GM23338 (cell line): ENCODE measurements around the gene PDE2A.

ENCODE experiments used
- CREB1 ChIP-seq: fragments of 250-450 bp; sonication (Bioruptor Pico); IDR thresholded peaks from 2 replicates; pipeline ENCODE4 v1.5.0; 2020; ENCODE audit warnings: low read depth, mild to moderate bottlenecking, moderate library complexity
- EZH2 ChIP-seq: fragments of 200-600 bp; sonication (generic); IDR thresholded peaks from one replicate; pipeline ENCODE4 v1.8.0; 2017; ENCODE audit warnings: antibody characterized with exemption, mild to moderate bottlenecking, low read depth; ENCODE audit not compliant: unreplicated experiment
- EZH2phosphoT487 ChIP-seq: fragments of 200-600 bp; sonication (generic); IDR thresholded peaks from one replicate; pipeline ENCODE4 v1.8.1; 2018; ENCODE audit warnings: antibody characterized with exemption; ENCODE audit not compliant: unreplicated experiment
- JUNB ChIP-seq: IDR thresholded peaks from one replicate; pipeline ENCODE4 v1.6.1; 2016; ENCODE audit warnings: antibody characterized with exemption; ENCODE audit not compliant: unreplicated experiment
- TF ChIP-seq, protein P1 (sequence below), 2 experiments: fragments of 200-600 bp in 1 of 2; sonication (generic) in 1 of 2; conservative IDR thresholded peaks; 2 replicates each; pipeline versions ENCODE4 v1.5.1 to v1.6.1; 2016 to 2017; ENCODE audit warnings: antibody characterized with exemption in 2 of 2, low read depth in 2 of 2, mild to moderate bottlenecking in 2 of 2, moderate library complexity in 1 of 2

DNA sequence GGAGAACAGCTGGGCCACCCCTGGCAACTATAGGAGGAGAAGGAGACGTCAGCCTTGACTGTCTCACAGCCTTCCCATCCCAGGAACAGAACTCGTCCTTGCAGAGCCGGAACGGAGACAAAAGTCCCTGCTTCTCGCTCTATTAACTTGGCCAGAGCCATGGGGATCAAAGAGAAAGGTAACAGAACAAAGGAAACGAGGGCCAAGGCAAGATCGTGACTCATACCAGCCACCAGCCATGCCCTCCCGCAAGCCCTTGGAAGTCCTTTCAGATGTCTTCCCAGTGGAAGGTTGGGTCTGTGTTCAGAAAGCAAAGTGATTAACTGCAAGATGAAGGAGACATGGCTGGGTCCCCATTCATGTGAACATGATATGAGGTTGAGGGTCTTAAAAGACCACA, 64.7 kb downstream of the PDE2A start:
- TF ChIP-seq JUNB, result no peak
- TF ChIP-seq, protein P1, sequence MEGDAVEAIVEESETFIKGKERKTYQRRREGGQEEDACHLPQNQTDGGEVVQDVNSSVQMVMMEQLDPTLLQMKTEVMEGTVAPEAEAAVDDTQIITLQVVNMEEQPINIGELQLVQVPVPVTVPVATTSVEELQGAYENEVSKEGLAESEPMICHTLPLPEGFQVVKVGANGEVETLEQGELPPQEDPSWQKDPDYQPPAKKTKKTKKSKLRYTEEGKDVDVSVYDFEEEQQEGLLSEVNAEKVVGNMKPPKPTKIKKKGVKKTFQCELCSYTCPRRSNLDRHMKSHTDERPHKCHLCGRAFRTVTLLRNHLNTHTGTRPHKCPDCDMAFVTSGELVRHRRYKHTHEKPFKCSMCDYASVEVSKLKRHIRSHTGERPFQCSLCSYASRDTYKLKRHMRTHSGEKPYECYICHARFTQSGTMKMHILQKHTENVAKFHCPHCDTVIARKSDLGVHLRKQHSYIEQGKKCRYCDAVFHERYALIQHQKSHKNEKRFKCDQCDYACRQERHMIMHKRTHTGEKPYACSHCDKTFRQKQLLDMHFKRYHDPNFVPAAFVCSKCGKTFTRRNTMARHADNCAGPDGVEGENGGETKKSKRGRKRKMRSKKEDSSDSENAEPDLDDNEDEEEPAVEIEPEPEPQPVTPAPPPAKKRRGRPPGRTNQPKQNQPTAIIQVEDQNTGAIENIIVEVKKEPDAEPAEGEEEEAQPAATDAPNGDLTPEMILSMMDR (conservative IDR thresholded peaks at IDR 0.05; ENCODE audit: low read depth in 2 of 2), result no peak
- no peak for TF ChIP-seq EZH2
- TF ChIP-seq EZH2phosphoT487, result no peak
- no peak for TF ChIP-seq CREB1
